ENCODE measurements around the gene ADAM10.

The ADAM10 gene

GRCh38 chr15:58752716-58753115 is 3.2 kb upstream of the ADAM10 start:
- no peak for DNase-seq

GRCh38 chr15:58748852-58749531 is 515 bp downstream of the ADAM10 start:
- peak; percentile 77 for DNase-seq

- DNase-seq, result no peak
Observed at GRCh38 chr15:58748040-58748851, 1.3 kb downstream of the ADAM10 start.

- DNase-seq, result no peak
Observed at GRCh38 chr15:58746174-58746573, 3.3 kb downstream of the ADAM10 start.

- no peak for DNase-seq
Observed at GRCh38 chr15:58742819-58743502, 6.5 kb downstream of the ADAM10 start.

- DNase-seq, result no peak
Observed at GRCh38 chr15:58742022-58742813, 7.3 kb downstream of the ADAM10 start.

- DNase-seq, result no peak
Observed at GRCh38 chr15:58741032-58741431, 8.5 kb downstream of the ADAM10 start.

- no peak for DNase-seq
Observed at GRCh38 chr15:58740436-58740835, 9.1 kb downstream of the ADAM10 start.

- no peak for DNase-seq
Observed at GRCh38 chr15:58738046-58738707, 11.3 kb downstream of the ADAM10 start.

GRCh38 chr15:58737298-58737697 is 12.2 kb downstream of the ADAM10 start:
- no peak for DNase-seq

- no peak for DNase-seq
Observed at GRCh38 chr15:58736018-58736643, 13.4 kb downstream of the ADAM10 start.

- DNase-seq, result no peak
Observed at GRCh38 chr15:58734859-58735258, 14.6 kb downstream of the ADAM10 start.

GRCh38 chr15:58732625-58733363 is 16.7 kb downstream of the ADAM10 start:
- no peak for DNase-seq

- DNase-seq, result no peak
Observed at GRCh38 chr15:58731756-58732535, 17.6 kb downstream of the ADAM10 start.

- DNase-seq, result no peak
Observed at GRCh38 chr15:58726867-58727266, 22.6 kb downstream of the ADAM10 start.

- no peak for DNase-seq
Observed at GRCh38 chr15:58724466-58724865, 25.0 kb downstream of the ADAM10 start.

- DNase-seq, result no peak
Observed at GRCh38 chr15:58717357-58717756, 32.1 kb downstream of the ADAM10 start.

- DNase-seq, result no peak
Observed at GRCh38 chr15:58716027-58716426, 33.5 kb downstream of the ADAM10 start.

GRCh38 chr15:58715266-58715917 is 34.1 kb downstream of the ADAM10 start:
- DNase-seq, result no peak

GRCh38 chr15:58710701-58711100 is 38.8 kb downstream of the ADAM10 start:
- DNase-seq, result no peak
